Ovary (tissue), 3 donors: Measurements from ENCODE around the gene SEMA5A.

Source experiments
- POLR2A ChIP-seq: fragments of 450-650 bp; IDR thresholded peaks from one replicate; pipeline ENCODE4 v1.6.1; 2017; ENCODE audit warnings: antibody characterized with exemption, mild to moderate bottlenecking, moderate library complexity
- TF ChIP-seq, protein P1 (sequence below), 3 donors: fragments of 450-650 bp in 2 of 3; fragments of 200-600 bp in 1 of 3; IDR thresholded peaks; one replicate each; pipeline versions ENCODE4 v1.5.1 to v1.8.0; 2016 to 2022; ENCODE audit warnings: antibody characterized with exemption in 3 of 3, mild to moderate bottlenecking in 1 of 3
- donor health status: DM: no; HTN: no; CAD: no.

DNA sequence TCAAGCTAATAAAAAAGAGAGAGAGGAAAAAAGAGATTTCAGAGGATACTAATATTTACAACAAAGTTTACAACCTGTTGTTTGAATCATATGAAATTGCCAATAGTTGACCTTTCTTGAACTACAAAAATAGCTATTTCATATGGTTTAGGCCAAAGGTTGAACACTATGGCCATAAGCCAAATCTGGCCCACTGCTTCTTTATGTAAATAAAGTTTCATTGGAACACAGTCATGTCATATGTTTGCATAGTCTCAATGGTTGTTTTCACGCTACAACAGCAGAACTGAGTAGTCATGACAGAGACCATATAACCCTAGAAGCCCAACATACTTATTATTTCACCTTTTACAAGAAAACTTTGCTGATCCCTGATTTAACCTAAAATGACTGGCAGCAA, 20.9 kb downstream of the SEMA5A start:
- TF ChIP-seq, protein P1, sequence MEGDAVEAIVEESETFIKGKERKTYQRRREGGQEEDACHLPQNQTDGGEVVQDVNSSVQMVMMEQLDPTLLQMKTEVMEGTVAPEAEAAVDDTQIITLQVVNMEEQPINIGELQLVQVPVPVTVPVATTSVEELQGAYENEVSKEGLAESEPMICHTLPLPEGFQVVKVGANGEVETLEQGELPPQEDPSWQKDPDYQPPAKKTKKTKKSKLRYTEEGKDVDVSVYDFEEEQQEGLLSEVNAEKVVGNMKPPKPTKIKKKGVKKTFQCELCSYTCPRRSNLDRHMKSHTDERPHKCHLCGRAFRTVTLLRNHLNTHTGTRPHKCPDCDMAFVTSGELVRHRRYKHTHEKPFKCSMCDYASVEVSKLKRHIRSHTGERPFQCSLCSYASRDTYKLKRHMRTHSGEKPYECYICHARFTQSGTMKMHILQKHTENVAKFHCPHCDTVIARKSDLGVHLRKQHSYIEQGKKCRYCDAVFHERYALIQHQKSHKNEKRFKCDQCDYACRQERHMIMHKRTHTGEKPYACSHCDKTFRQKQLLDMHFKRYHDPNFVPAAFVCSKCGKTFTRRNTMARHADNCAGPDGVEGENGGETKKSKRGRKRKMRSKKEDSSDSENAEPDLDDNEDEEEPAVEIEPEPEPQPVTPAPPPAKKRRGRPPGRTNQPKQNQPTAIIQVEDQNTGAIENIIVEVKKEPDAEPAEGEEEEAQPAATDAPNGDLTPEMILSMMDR (IDR thresholded peaks at IDR 0.05): no peak
- TF ChIP-seq POLR2A: no peak
